Loucy (cell line): ENCODE measurements around the gene LLGL2.

Experiments used
- H2AFZ ChIP-seq: fragments of 200-600 bp; sonication (generic); 2 replicates; pipeline ENCODE4 v1.6.0; 2016; ENCODE audit warnings: antibody characterized with exemption, mild to moderate bottlenecking, low read length, moderate library complexity
- H3F3A ChIP-seq: fragments of 200-600 bp; 2 replicates; pipeline ENCODE4 v1.6.0; 2016; ENCODE audit warnings: antibody characterized with exemption, low read depth, mild to moderate bottlenecking
- H3K27me3 ChIP-seq: fragments of 200-600 bp; sonication (generic); 2 replicates; pipeline ENCODE4 v1.6.1; 2014; ENCODE audit warnings: low read length, mild to moderate bottlenecking; ENCODE audit not compliant: insufficient read depth, poor library complexity, severe bottlenecking
- H3K36me3 ChIP-seq: fragments of 200-600 bp; sonication (generic); 2 replicates; pipeline ENCODE4 v1.6.1; 2016; ENCODE audit warnings: low read length; ENCODE audit not compliant: insufficient read depth
- H3K4me1 ChIP-seq: fragments of 200-600 bp; sonication (generic); 2 replicates; pipeline ENCODE4 v1.5.1; 2014; ENCODE audit warnings: low read length, mild to moderate bottlenecking; ENCODE audit not compliant: insufficient read depth, poor library complexity, severe bottlenecking
- H3K4me2 ChIP-seq: fragments of 200-600 bp; sonication (generic); 2 replicates; pipeline ENCODE4 v1.6.0; 2014; ENCODE audit warnings: antibody characterized with exemption, low read length, low read depth, mild to moderate bottlenecking; ENCODE audit not compliant: poor library complexity, severe bottlenecking
- H3K4me3 ChIP-seq: fragments of 200-600 bp; sonication (generic); 2 replicates; pipeline ENCODE4 v1.5.1; 2014; ENCODE audit warnings: low read length, mild to moderate bottlenecking, mixed read lengths; ENCODE audit not compliant: poor library complexity, severe bottlenecking
- H3K79me2 ChIP-seq: fragments of 200-600 bp; sonication (generic); 2 replicates; pipeline ENCODE4 v1.6.1; 2014; ENCODE audit warnings: low read length; ENCODE audit not compliant: insufficient read depth
- H3K9ac ChIP-seq: fragments of 200-600 bp; sonication (generic); 2 replicates; pipeline ENCODE4 v1.6.0; 2014; ENCODE audit warnings: mild to moderate bottlenecking, low read depth, low read length, moderate library complexity; ENCODE audit not compliant: poor library complexity, severe bottlenecking
- H3K9me2 ChIP-seq: fragments of 200-600 bp; sonication (generic); replicated peaks from 2 replicates; pipeline ENCODE4 v1.6.1; 2016; ENCODE audit warnings: low read depth, low read length, mixed read lengths
- H3K9me3 ChIP-seq: fragments of 200-600 bp; sonication (generic); 2 replicates; pipeline ENCODE4 v1.6.1; 2014; ENCODE audit warnings: mild to moderate bottlenecking, antibody characterized with exemption, low read length, low read depth; ENCODE audit not compliant: insufficient read depth
- H4K20me1 ChIP-seq: fragments of 200-600 bp; sonication (generic); 2 replicates; pipeline ENCODE4 v1.6.0; 2014; ENCODE audit warnings: antibody characterized with exemption, low read length, mild to moderate bottlenecking; ENCODE audit not compliant: insufficient read depth, poor library complexity, severe bottlenecking
- CTCF ChIP-seq: fragments of 200-600 bp; sonication (generic); conservative IDR thresholded peaks from 2 replicates; pipeline ENCODE4 v1.5.1; 2014; ENCODE audit warnings: mild to moderate bottlenecking, antibody characterized with exemption, low read length
- EZH2phosphoT487 ChIP-seq: fragments of 200-600 bp; IDR thresholded peaks from 2 replicates; pipeline ENCODE4 v1.6.1; 2018; ENCODE audit warnings: antibody characterized with exemption, mild to moderate bottlenecking, moderate library complexity, borderline replicate concordance

LLGL2 gene

GRCh38 chr17:75531721-75532072 is 6.2 kb downstream of the LLGL2 start:
- Histone ChIP-seq H3K36me3 (no peaks in the 10 kb centered on the region), H2AFZ (no peak overlapping the region), H3K4me2 (no peak overlapping the region), H3F3A (no peaks in the 10 kb centered on the region), H3K9me3 (no peaks in the 10 kb centered on the region), H3K4me1 (no peaks in the 10 kb centered on the region), H3K9ac (no peak overlapping the region), H3K4me3 (no peak overlapping the region), H4K20me1 (no peaks in the 10 kb centered on the region), H3K27me3 (no peaks in the 10 kb centered on the region), H3K9me2 (no peaks in the 10 kb centered on the region), H3K79me2 (no peaks in the 10 kb centered on the region)
- TF ChIP-seq EZH2phosphoT487, result no peak
- TF ChIP-seq CTCF, result no peak

GRCh38 chr17:75535119-75535537 is 9.6 kb downstream of the LLGL2 start:
- Histone ChIP-seq H3K4me2 (no peak overlapping the region), H4K20me1 (no peaks in the 10 kb centered on the region), H3F3A (no peaks in the 10 kb centered on the region), H3K9ac (no peak overlapping the region), H2AFZ (no peak overlapping the region), H3K79me2 (no peaks in the 10 kb centered on the region), H3K27me3 (no peaks in the 10 kb centered on the region), H3K4me1 (no peaks in the 10 kb centered on the region), H3K4me3 (no peak overlapping the region), H3K9me2 (no peaks in the 10 kb centered on the region), H3K36me3 (no peaks in the 10 kb centered on the region), H3K9me3 (no peaks in the 10 kb centered on the region)
- TF ChIP-seq CTCF, result no peak
- no peak for TF ChIP-seq EZH2phosphoT487

GRCh38 chr17:75535871-75536270 is 10.4 kb downstream of the LLGL2 start:
- H2AFZ ChIP-seq, result no peak overlapping the region

More at GRCh38 chr17:75535871-75536270, 10.4 kb downstream of the LLGL2 start:
- H3K36me3 ChIP-seq, result no peaks in the 10 kb centered on the region
- no peak overlapping the region for H3K4me3 ChIP-seq
- H3K9me2 ChIP-seq, result no peaks in the 10 kb centered on the region
- no peaks in the 10 kb centered on the region for H3K9me3 ChIP-seq
- no peak overlapping the region for H3K4me2 ChIP-seq
- no peaks in the 10 kb centered on the region for H4K20me1 ChIP-seq
- no peaks in the 10 kb centered on the region for H3K27me3 ChIP-seq
- no peaks in the 10 kb centered on the region for H3K79me2 ChIP-seq
- TF ChIP-seq EZH2phosphoT487, result no peak
- no peak for TF ChIP-seq CTCF
- H3K4me1 ChIP-seq, result no peaks in the 10 kb centered on the region
- H3K9ac ChIP-seq, result no peak overlapping the region
- no peaks in the 10 kb centered on the region for H3F3A ChIP-seq
